GM12878 (cell line): ENCODE results near the gene CDR2L. TPM values are rescaled to one million over a fixed set of nuclear protein-coding genes. Genes with fewer than 3 reads are reported as not detected.
A peak's percentile ranks its signal among the peaks of the same experiment; 100 is the strongest.

Experiments used
- LARP7 ChIP-seq: fragments of 450-650 bp; IDR thresholded peaks from 2 replicates; pipeline ENCODE4 v1.6.1; 2017; ENCODE audit warnings: mild to moderate bottlenecking
- MYB ChIP-seq: fragments of 150-350 bp; IDR thresholded peaks from 2 replicates; pipeline ENCODE4 v1.6.1; 2014; ENCODE audit warnings: mild to moderate bottlenecking, low read depth, low read length, borderline replicate concordance
- RAD21 ChIP-seq: IDR thresholded peaks from 2 replicates; pipeline ENCODE4 v1.6.1; 2011; ENCODE audit warnings: mild to moderate bottlenecking, low read depth, low read length, moderate library complexity; ENCODE audit not compliant: insufficient read depth
- polyA plus RNA-seq, 11 experiments: library from polyadenylated mRNA; depleted of rRNA in 4 of 11; unstranded in 6 of 11; stranded (reverse) in 5 of 11; fragments of >200 nt; fragmentation: Nextera tagmentation in 4 of 11; fragmentation: Illumina TruSeq in 1 of 11; extraction: Ambion mirVana in 4 of 11; extraction: Trizol in 1 of 11; gene quantifications; 1 replicate in 1 of 11; 2 replicates in 10 of 11; pipeline versions ENCODE4 v1.2.1 to v1.2.3, GENCODE V29; 2011 to 2016; ENCODE audit warnings: inconsistent platforms in 2 of 11, missing spikeins in 2 of 11, low read depth in 1 of 11
- total RNA-seq, 4 experiments: library from RNA; depleted of rRNA in 3 of 4; stranded (reverse); fragments of >200 nt in 3 of 4; fragmentation: Illumina TruSeq in 1 of 4; extraction: Trizol in 1 of 4; gene quantifications; 2 replicates each; pipeline versions ENCODE4 v1.2.1 to v1.2.3, GENCODE V29; 2013 to 2021
- TF ChIP-seq, protein P1 (sequence below): IDR thresholded peaks from 2 replicates; pipeline ENCODE4 v1.6.1; 2012; ENCODE audit warnings: low read length, inconsistent platforms
- TF ChIP-seq, protein P2 (sequence below), 3 experiments: IDR thresholded peaks in 2 of 3; conservative IDR thresholded peaks in 1 of 3; 2 replicates each; pipeline ENCODE4 v1.5.1; 2011; ENCODE audit warnings: low read depth in 3 of 3, low read length in 3 of 3, mild to moderate bottlenecking in 3 of 3, control low read depth in 2 of 3, moderate library complexity in 2 of 3, inconsistent platforms in 1 of 3, mixed read lengths in 1 of 3; ENCODE audit not compliant: control insufficient read depth in 2 of 3, insufficient read depth in 1 of 3; ENCODE audit errors: extremely low read depth in 1 of 3

CDR2L gene
- total and polyA plus RNA-seq, 10 of the 15 experiments (the other 5 are each of a cell fraction or from before 2014, with no cell fraction given), result 0.03 to 0.18 (median 0.04) TPM; not detected in 6

DNA sequence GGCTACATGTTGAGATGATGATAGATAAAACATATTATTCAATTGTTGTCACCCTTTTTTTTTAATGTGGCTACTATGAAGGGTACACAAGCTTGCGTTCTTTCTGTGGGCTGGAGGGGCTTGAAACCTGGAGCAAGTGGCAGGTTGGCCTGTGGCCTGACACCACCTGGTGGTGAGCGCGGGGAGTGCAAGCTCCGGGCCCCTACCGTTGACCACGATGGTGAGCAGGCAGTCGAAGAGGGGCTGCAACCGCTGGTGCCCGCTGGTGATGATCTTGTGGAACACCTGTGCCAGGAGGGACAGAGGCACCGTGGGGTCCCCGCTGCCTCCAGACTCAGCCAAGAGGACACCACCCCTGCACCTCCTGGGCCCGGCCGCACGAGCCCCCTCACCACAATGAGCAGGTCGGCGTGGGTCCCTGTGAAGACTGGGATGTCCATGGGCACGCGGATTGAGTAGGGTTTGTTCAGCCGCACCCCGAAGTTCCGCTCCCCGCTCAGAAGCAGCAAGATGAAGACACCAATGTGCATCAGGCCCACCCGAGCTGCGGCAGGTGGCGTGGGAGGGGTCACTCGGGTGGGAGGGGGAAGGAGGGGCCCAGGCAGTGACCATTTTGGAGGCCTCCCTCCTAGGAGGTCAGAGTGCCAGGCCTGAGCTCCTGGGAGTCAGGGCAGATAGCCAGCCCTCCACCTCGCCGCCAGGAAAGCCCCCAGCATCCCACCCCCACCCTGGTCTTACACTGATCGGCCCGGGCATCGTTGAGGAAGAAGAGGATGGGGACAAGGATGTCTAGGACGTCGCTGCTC, 29.3 kb upstream of the CDR2L start (continued):
- TF ChIP-seq, protein P1, sequence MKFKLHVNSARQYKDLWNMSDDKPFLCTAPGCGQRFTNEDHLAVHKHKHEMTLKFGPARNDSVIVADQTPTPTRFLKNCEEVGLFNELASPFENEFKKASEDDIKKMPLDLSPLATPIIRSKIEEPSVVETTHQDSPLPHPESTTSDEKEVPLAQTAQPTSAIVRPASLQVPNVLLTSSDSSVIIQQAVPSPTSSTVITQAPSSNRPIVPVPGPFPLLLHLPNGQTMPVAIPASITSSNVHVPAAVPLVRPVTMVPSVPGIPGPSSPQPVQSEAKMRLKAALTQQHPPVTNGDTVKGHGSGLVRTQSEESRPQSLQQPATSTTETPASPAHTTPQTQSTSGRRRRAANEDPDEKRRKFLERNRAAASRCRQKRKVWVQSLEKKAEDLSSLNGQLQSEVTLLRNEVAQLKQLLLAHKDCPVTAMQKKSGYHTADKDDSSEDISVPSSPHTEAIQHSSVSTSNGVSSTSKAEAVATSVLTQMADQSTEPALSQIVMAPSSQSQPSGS, result no peak
- no peak for TF ChIP-seq MYB
- TF ChIP-seq RAD21, result peak; percentile 78
- TF ChIP-seq, protein P2, sequence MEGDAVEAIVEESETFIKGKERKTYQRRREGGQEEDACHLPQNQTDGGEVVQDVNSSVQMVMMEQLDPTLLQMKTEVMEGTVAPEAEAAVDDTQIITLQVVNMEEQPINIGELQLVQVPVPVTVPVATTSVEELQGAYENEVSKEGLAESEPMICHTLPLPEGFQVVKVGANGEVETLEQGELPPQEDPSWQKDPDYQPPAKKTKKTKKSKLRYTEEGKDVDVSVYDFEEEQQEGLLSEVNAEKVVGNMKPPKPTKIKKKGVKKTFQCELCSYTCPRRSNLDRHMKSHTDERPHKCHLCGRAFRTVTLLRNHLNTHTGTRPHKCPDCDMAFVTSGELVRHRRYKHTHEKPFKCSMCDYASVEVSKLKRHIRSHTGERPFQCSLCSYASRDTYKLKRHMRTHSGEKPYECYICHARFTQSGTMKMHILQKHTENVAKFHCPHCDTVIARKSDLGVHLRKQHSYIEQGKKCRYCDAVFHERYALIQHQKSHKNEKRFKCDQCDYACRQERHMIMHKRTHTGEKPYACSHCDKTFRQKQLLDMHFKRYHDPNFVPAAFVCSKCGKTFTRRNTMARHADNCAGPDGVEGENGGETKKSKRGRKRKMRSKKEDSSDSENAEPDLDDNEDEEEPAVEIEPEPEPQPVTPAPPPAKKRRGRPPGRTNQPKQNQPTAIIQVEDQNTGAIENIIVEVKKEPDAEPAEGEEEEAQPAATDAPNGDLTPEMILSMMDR (IDR thresholded peaks at IDR 0.05 in 2 of 3, conservative IDR thresholded peaks at IDR 0.05 in 1 of 3; ENCODE audit: control insufficient read depth in 2 of 3, extremely low read depth in 1 of 3, insufficient read depth in 1 of 3, low read depth in 3 of 3, low read length in 3 of 3), result peak; percentile 78 to 95 (median 91)
- 0 out of 2 replicates have a peak, but pooled peaks have one; percentile 45 for TF ChIP-seq LARP7
